ENCODE data around the gene TREX2. TPM values are rescaled to one million over a fixed set of nuclear protein-coding genes. Genes with fewer than 3 reads are reported as not detected.

Gene TREX2
- total RNA-seq, 1 experiment from 2014 or later = 0.30 TPM

GRCh38 chrX:153412746-153413720, 32.8 kb downstream of the TREX2 start:
- no peaks in the 10 kb centered on the region for H3K27me3 ChIP-seq (ENCODE audit: low read length)
- no peak overlapping the region for H3K9ac ChIP-seq (ENCODE audit: low read length)
- no peaks in the 10 kb centered on the region for H4K20me1 ChIP-seq (ENCODE audit: insufficient read depth, low read depth, low read length)
- H3K4me3 ChIP-seq (ENCODE audit: low read length) = no peak overlapping the region
- no peaks in the 10 kb centered on the region for H3K9me2 ChIP-seq (replicated peaks; ENCODE audit: insufficient read depth, low read length)
- H3K27ac ChIP-seq (ENCODE audit: low read length) = no peak overlapping the region
- H3K79me2 ChIP-seq (ENCODE audit: low read length) = no peaks in the 10 kb centered on the region
- no peaks in the 10 kb centered on the region for H3K36me3 ChIP-seq (ENCODE audit: insufficient read depth, low read length)
- no peak overlapping the region for H3K4me2 ChIP-seq (ENCODE audit: low read depth, low read length, poor library complexity, severe bottlenecking)
- no peak overlapping the region for H2AFZ ChIP-seq (ENCODE audit: low read length)
- no peak for DNase-seq
- no peaks in the 10 kb centered on the region for H3K9me3 ChIP-seq (ENCODE audit: low read length)
- H3K4me1 ChIP-seq (ENCODE audit: low read length) = peaks cover 13% of the 10 kb centered on the region

DNA sequence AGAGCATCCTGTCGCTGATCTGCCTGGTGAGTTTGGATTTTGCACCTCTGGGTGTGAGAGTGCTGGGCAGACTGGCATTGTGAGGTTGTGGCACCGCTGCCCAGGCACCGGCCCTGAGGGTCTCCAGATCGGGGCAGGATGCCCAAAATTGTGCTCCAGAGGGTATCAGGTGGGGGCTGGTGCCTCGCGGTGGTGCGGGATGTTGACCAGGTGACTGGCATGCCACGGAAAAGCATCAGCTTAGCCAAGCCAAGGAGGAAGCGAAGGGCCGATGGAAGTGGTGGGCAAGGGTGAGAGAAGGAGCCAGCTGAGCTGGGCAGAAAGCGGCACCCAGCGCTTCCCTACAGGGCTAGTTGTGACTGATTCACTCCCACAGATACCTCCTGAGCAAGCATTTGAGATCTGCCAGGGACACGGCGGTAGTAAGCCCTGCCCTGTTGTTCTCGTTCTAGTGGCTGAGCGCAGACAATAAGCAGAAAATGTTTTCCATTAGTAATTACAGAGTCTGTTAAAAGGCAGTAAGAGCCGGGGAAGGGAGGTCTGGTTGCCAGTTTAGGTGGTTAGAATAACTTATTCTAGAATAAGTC, 33.8 kb downstream of the TREX2 start:
- Histone ChIP-seq H2AFZ (ENCODE audit: low read length) (no peak overlapping the region), H3K9ac (ENCODE audit: low read length) (no peak overlapping the region)
- no peak for DNase-seq

DNA sequence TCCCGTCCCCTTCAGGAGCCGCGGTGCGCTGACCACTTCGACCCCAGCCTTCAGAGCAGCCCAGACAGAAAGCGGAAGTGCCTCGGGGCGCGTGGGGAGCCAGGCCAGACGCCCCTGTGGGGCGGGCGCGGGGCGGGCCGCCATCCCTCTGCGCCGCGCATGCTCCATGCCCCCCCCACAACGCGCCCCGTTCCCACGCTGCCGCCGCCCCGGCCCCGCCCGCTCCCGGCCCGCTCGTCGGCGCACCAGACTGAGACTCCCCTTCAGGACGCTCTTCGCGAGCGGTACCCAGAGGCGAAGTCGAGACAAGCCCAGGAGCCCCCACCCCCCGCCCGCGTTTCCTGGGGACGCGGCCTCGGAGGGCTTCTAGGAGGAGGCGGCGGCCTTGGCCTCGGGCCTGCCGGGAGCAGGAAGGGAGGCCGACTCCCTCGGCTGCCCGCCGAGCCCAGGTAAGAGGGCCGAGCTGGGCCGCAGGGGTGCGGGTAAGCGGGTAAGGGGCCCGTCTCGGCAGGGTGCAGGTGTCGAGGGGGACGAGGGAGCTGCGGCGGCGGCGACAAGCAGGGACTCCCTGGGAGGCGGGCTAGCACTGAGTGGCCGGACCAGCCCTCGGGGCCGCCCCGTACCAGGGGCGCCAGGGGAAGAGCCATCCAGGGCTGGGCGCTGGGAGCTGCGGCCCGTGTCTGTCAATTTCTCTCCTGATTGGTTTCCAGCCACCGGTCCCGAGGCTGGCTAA, 34.4 kb downstream of the TREX2 start, which contains the start of gene ZFP92:
ZFP92 (plus strand) TSS at position 218 of the 733 bp plus-strand sequence. CDS start 6,851 bp downstream, outside the sequence.
- no peak within 1 kb of the TSS for H3K27ac ChIP-seq (ENCODE audit: low read length)
- no peak within 1 kb of the TSS for H3K4me2 ChIP-seq (ENCODE audit: low read depth, low read length, poor library complexity, severe bottlenecking)
- H3K9me2 ChIP-seq (replicated peaks; ENCODE audit: insufficient read depth, low read length) = no peaks in the 10 kb centered on the region
- no peaks in the 10 kb centered on the region for H3K36me3 ChIP-seq (ENCODE audit: insufficient read depth, low read length)
- no peaks in the 10 kb centered on the region for H3K79me2 ChIP-seq (ENCODE audit: low read length)
- no peaks in the 10 kb centered on the region for H4K20me1 ChIP-seq (ENCODE audit: insufficient read depth, low read depth, low read length)
- no peak for DNase-seq
- no peak within 1 kb of the TSS for H3K4me3 ChIP-seq (ENCODE audit: low read length)
- H2AFZ ChIP-seq (ENCODE audit: low read length) = no peak within 1 kb of the TSS
- no peak within 1 kb of the TSS for H3K9ac ChIP-seq (ENCODE audit: low read length)
- H3K27me3 ChIP-seq (ENCODE audit: low read length) = no peaks in the 10 kb centered on the region
- H3K4me1 ChIP-seq (ENCODE audit: low read length) = peaks cover 2% of the 10 kb centered on the region
- H3K9me3 ChIP-seq (ENCODE audit: low read length) = no peaks in the 10 kb centered on the region

More for the DNA sequence above, 33.8 kb downstream of the TREX2 start:
- Histone ChIP-seq H3K27me3 (ENCODE audit: low read length) (no peaks in the 10 kb centered on the region), H3K27ac (ENCODE audit: low read length) (no peak overlapping the region), H3K79me2 (ENCODE audit: low read length) (no peaks in the 10 kb centered on the region), H3K36me3 (ENCODE audit: insufficient read depth, low read length) (no peaks in the 10 kb centered on the region), H3K4me1 (ENCODE audit: low read length) (peaks cover 9% of the 10 kb centered on the region), H3K9me2 (replicated peaks; ENCODE audit: insufficient read depth, low read length) (no peaks in the 10 kb centered on the region), H4K20me1 (ENCODE audit: insufficient read depth, low read depth, low read length) (no peaks in the 10 kb centered on the region), H3K4me2 (ENCODE audit: low read depth, low read length, poor library complexity, severe bottlenecking) (no peak overlapping the region), H3K4me3 (ENCODE audit: low read length) (no peak overlapping the region), H3K9me3 (ENCODE audit: low read length) (no peaks in the 10 kb centered on the region)

- Histone ChIP-seq H2AFZ (ENCODE audit: low read length) (no peak overlapping the region), H3K36me3 (ENCODE audit: insufficient read depth, low read length) (no peaks in the 10 kb centered on the region), H4K20me1 (ENCODE audit: insufficient read depth, low read depth, low read length) (no peaks in the 10 kb centered on the region), H3K9me3 (ENCODE audit: low read length) (no peaks in the 10 kb centered on the region), H3K9me2 (replicated peaks; ENCODE audit: insufficient read depth, low read length) (no peaks in the 10 kb centered on the region), H3K27me3 (ENCODE audit: low read length) (no peaks in the 10 kb centered on the region), H3K4me2 (ENCODE audit: low read depth, low read length, poor library complexity, severe bottlenecking) (no peak overlapping the region), H3K4me1 (ENCODE audit: low read length) (no peaks in the 10 kb centered on the region), H3K79me2 (ENCODE audit: low read length) (no peaks in the 10 kb centered on the region), H3K27ac (ENCODE audit: low read length) (no peak overlapping the region), H3K9ac (ENCODE audit: low read length) (no peak overlapping the region), H3K4me3 (ENCODE audit: low read length) (no peak overlapping the region)
- no peak for DNase-seq
These were observed 35.0 kb downstream of the TREX2 start for GRCh38 chrX:153410888-153411254.

DNA sequence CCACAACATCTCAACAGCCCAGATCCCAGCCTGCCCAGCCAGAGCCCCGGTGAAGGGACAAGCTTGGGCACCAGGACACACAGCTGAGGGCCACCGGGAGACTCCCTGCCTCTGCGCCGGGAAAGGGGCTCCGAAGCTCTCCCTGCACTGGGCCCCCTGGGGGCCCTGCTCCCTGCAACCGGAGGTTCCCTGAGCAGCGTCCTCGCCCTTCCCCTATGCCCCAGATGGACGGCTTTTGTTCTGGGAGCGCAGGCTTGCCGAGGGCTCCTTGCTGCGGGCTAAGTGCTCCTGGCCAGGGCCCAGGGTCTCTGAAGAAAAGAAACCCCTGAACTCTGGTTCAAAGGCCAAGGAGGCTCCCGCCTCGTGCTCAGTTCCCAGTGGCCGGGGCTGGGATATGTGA, 35.5 kb downstream of the TREX2 start:
- H2AFZ ChIP-seq (ENCODE audit: low read length) = no peak overlapping the region
- no peak overlapping the region for H3K9ac ChIP-seq (ENCODE audit: low read length)

DNA sequence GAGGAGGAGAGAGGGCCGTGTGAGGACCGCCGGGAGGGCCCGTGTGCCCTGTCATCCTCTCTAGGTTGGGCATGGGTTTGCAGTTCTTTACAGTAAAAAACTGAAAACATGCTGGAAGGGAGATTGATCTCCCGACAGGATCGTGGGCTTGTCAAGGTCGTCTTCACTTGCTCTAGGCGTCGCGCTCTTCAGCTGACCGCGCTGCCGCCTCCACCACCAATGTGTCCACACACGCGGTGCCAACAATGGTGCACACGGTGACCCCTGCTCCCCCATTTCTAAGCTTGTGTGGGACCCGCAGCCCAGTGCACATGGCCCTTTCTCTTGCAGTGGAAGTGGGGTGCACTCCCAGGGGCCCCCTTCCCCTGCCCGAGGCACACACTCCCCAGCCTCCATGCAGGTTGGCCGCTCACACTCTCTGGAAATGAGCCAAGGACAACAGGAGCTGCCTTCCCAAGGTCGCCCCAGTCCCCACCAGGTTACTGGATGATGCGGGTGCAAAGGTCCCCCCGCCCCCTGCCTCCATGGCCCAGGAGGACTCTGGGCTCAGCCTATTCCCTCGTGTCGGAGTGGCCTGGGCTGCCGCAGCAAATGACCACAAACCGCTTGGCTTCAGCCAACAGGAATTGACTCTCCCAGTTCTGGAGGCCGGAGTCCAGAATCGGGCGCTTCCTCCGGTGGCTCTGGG, 36.3 kb downstream of the TREX2 start:
- Histone ChIP-seq H2AFZ (ENCODE audit: low read length) (no peak overlapping the region), H3K9me2 (replicated peaks; ENCODE audit: insufficient read depth, low read length) (no peaks in the 10 kb centered on the region), H3K79me2 (ENCODE audit: low read length) (no peaks in the 10 kb centered on the region), H3K4me3 (ENCODE audit: low read length) (no peak overlapping the region), H3K27me3 (ENCODE audit: low read length) (no peaks in the 10 kb centered on the region), H3K9ac (ENCODE audit: low read length) (no peak overlapping the region), H4K20me1 (ENCODE audit: insufficient read depth, low read depth, low read length) (no peaks in the 10 kb centered on the region), H3K36me3 (ENCODE audit: insufficient read depth, low read length) (no peaks in the 10 kb centered on the region), H3K4me2 (ENCODE audit: low read depth, low read length, poor library complexity, severe bottlenecking) (no peak overlapping the region), H3K4me1 (ENCODE audit: low read length) (no peaks in the 10 kb centered on the region), H3K27ac (ENCODE audit: low read length) (no peak overlapping the region), H3K9me3 (ENCODE audit: low read length) (no peaks in the 10 kb centered on the region)
- DNase-seq = no peak

More for the DNA sequence above, 35.5 kb downstream of the TREX2 start:
- Histone ChIP-seq H3K27me3 (ENCODE audit: low read length) (no peaks in the 10 kb centered on the region), H3K36me3 (ENCODE audit: insufficient read depth, low read length) (no peaks in the 10 kb centered on the region), H4K20me1 (ENCODE audit: insufficient read depth, low read depth, low read length) (no peaks in the 10 kb centered on the region), H3K4me3 (ENCODE audit: low read length) (no peak overlapping the region), H3K9me3 (ENCODE audit: low read length) (no peaks in the 10 kb centered on the region), H3K79me2 (ENCODE audit: low read length) (no peaks in the 10 kb centered on the region), H3K27ac (ENCODE audit: low read length) (no peak overlapping the region), H3K4me1 (ENCODE audit: low read length) (no peaks in the 10 kb centered on the region), H3K4me2 (ENCODE audit: low read depth, low read length, poor library complexity, severe bottlenecking) (no peak overlapping the region), H3K9me2 (replicated peaks; ENCODE audit: insufficient read depth, low read length) (no peaks in the 10 kb centered on the region)
- DNase-seq = no peak

DNA sequence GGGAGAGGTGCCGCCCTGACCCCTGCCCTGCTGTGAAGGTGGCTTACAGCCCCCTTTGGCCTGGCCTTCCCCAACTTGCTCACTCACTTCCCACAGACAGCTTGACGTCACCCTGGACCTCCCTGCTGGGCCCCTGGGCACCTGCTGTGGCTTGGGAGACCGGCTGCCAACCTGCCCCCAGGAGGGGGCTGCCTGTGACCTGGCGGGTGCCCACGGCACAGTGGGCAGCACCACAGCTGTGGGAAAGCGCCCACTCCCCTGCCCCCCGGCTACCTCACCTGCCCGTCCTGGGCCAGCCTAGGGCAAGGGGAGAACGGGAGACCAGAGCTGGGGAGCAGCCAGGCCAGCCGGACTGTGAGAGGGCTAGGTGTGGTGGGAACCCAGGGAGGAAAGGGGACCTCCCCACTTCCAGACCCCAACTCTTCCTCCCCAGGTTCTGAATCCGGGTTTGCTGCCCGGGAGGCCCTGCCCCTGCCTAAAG, 36.9 kb downstream of the TREX2 start:
- H3K79me2 ChIP-seq (ENCODE audit: low read length) = no peaks in the 10 kb centered on the region
- H3K4me1 ChIP-seq (ENCODE audit: low read length) = no peaks in the 10 kb centered on the region
- DNase-seq = no peak
- H3K27ac ChIP-seq (ENCODE audit: low read length) = no peak overlapping the region
- H3K36me3 ChIP-seq (ENCODE audit: insufficient read depth, low read length) = no peaks in the 10 kb centered on the region
- no peaks in the 10 kb centered on the region for H3K9me3 ChIP-seq (ENCODE audit: low read length)
- no peak overlapping the region for H2AFZ ChIP-seq (ENCODE audit: low read length)
- H4K20me1 ChIP-seq (ENCODE audit: insufficient read depth, low read depth, low read length) = no peaks in the 10 kb centered on the region
- no peak overlapping the region for H3K4me2 ChIP-seq (ENCODE audit: low read depth, low read length, poor library complexity, severe bottlenecking)
- H3K9ac ChIP-seq (ENCODE audit: low read length) = no peak overlapping the region
- H3K9me2 ChIP-seq (replicated peaks; ENCODE audit: insufficient read depth, low read length) = no peaks in the 10 kb centered on the region
- no peak overlapping the region for H3K4me3 ChIP-seq (ENCODE audit: low read length)
- no peaks in the 10 kb centered on the region for H3K27me3 ChIP-seq (ENCODE audit: low read length)
